HG03521 (cell line): ENCODE measurements around the gene FAM53B.

ENCODE experiments used
- ATAC-seq: cut with Tn5 transposase; IDR thresholded peaks from one replicate; pipeline ENCODE4 v1.9.1; 2021; ENCODE audit warnings: mild to moderate bottlenecking, moderate library complexity; ENCODE audit not compliant: unreplicated experiment

FAM53B gene

GRCh38 chr10:124681626-124682552, 62.3 kb downstream of the FAM53B start:
- ATAC-seq: no peak

GRCh38 chr10:124681091-124681490, 63.1 kb downstream of the FAM53B start:
- no peak for ATAC-seq

GRCh38 chr10:124680675-124681074, 63.5 kb downstream of the FAM53B start:
- ATAC-seq: no peak

GRCh38 chr10:124679401-124679800, 64.8 kb downstream of the FAM53B start:
- no peak for ATAC-seq

GRCh38 chr10:124678557-124679240, 65.5 kb downstream of the FAM53B start:
- ATAC-seq: no peak

GRCh38 chr10:124677749-124678556, 66.2 kb downstream of the FAM53B start:
- ATAC-seq: no peak

GRCh38 chr10:124677293-124677699, 66.9 kb downstream of the FAM53B start:
- ATAC-seq: no peak

- ATAC-seq: no peak
Observed at GRCh38 chr10:124676416-124677062, 67.6 kb downstream of the FAM53B start.

GRCh38 chr10:124675824-124676223, 68.4 kb downstream of the FAM53B start:
- no peak for ATAC-seq

- ATAC-seq: no peak
Observed at GRCh38 chr10:124675261-124675660, 68.9 kb downstream of the FAM53B start.

- no peak for ATAC-seq
Observed at GRCh38 chr10:124674768-124675222, 69.4 kb downstream of the FAM53B start.

- ATAC-seq: no peak
Observed at GRCh38 chr10:124672181-124672638, 72.0 kb downstream of the FAM53B start.

- ATAC-seq: no peak
Observed at GRCh38 chr10:124671486-124672075, 72.6 kb downstream of the FAM53B start.

GRCh38 chr10:124670849-124671248, 73.3 kb downstream of the FAM53B start:
- ATAC-seq: no peak

GRCh38 chr10:124669824-124670654, 74.1 kb downstream of the FAM53B start:
- ATAC-seq: no peak

- no peak for ATAC-seq
Observed at GRCh38 chr10:124669141-124669823, 74.9 kb downstream of the FAM53B start.

GRCh38 chr10:124668517-124669051, 75.6 kb downstream of the FAM53B start:
- ATAC-seq: no peak
